Superior temporal gyrus (tissue), 1 donor: ENCODE results near the gene SELENOI.
A peak's percentile ranks its signal among the peaks of the same experiment; 100 is the strongest.
"Not testable (repeated sequence)": the region's sequence is repeated elsewhere in the genome, so short reads cannot be mapped to it uniquely, and the experiment has no call there.

Experiments used
- DNase-seq: peaks from one replicate; pipeline ENCODE4 v3.0.0-alpha.2; 2016; ENCODE audit errors: extremely low spot score

SELENOI gene

GRCh38 chr2:26326514-26326913, 19.4 kb upstream of the SELENOI start:
- no peak for DNase-seq

- no peak for DNase-seq
Observed at GRCh38 chr2:26327291-26328272, 18.4 kb upstream of the SELENOI start.

DNA sequence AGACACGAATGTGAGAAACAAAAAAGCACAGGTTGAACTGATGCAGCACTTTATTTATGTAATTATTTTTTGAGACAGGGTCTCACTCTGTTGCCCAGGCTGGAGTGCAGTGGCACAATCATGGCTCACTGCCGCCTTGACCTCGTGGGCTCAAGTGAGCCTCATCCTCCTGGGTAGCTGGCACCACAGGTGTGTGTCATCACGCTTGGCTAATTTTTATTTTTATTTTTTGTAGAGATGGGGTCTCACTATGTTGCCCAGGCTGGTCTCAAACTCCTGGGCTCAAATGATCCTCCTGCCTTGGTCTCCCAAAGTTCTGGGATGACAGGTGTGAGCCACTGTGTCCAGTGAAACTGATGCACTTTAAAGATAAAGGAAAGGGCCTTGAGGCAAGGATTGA, 16.9 kb upstream of the SELENOI start:
- DNase-seq = not testable (repeated sequence)

- peak; percentile 91 for DNase-seq
Observed at GRCh38 chr2:26330114-26330549, 15.8 kb upstream of the SELENOI start.

DNA sequence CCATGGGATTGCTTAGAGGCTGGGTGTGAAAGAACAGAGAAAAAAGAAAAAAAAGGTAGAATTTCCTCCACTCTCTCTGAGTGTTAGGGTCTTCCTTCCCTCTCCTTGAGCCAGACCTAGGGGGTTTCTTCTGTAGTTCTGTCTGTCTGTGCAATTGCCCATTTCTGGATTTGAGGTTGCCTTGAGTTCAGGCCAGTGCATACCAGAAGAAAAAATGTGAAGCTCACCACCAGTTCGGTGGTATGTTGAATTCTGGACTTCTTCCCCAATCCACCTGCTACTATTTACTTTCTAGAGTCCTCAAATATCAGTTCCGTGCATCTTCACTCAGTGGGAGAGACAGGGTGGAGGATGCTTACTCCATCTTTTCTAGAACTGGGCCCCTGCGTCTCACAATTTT, 15.3 kb upstream of the SELENOI start:
- DNase-seq = no peak

DNA sequence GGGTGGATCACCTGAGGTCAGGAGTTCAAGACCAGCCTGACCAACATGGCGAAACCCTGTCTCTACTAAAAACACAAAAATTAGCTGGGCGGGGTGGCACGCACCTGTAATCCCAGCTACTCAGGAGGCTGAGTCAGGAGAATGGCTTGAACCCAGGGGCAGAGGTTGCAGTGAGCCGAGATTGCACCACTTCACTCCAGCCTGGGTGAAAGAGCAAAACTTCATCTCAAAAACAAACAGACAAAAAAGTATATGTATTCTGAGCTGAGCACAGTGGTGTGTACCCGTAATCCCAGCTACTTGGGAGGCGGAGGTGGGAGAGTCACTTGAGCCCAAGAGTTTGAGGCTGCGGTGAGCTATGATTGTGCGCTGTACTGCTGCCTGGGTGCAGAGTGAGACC, 14.6 kb upstream of the SELENOI start:
- not testable (repeated sequence) for DNase-seq

- DNase-seq = no peak
Observed at GRCh38 chr2:26333293-26333692, 12.7 kb upstream of the SELENOI start.

- no peak for DNase-seq
Observed at GRCh38 chr2:26335231-26335630, 10.7 kb upstream of the SELENOI start.

GRCh38 chr2:26336719-26337118, 9.2 kb upstream of the SELENOI start:
- DNase-seq = no peak

- DNase-seq = no peak
Observed at GRCh38 chr2:26337298-26337697, 8.6 kb upstream of the SELENOI start.

DNA sequence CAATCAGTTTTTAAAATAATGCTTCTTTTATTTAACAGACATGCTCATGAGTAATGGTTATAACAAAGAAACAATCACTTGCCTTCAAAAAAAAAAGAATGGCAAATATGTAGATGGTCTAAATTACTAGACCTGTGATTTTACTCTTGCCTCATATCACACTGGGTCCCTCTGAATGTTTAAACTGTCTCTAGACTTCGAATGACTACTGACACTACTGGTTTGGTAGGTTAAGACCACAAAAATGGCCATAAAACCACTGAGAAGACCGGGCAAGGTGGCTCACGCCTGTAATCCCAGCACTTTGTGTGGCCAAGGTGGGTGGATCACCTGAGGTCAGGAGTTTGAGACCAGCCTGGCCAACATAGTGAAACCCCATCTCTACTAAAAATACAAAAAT, 5.1 kb upstream of the SELENOI start:
- no peak for DNase-seq

DNA sequence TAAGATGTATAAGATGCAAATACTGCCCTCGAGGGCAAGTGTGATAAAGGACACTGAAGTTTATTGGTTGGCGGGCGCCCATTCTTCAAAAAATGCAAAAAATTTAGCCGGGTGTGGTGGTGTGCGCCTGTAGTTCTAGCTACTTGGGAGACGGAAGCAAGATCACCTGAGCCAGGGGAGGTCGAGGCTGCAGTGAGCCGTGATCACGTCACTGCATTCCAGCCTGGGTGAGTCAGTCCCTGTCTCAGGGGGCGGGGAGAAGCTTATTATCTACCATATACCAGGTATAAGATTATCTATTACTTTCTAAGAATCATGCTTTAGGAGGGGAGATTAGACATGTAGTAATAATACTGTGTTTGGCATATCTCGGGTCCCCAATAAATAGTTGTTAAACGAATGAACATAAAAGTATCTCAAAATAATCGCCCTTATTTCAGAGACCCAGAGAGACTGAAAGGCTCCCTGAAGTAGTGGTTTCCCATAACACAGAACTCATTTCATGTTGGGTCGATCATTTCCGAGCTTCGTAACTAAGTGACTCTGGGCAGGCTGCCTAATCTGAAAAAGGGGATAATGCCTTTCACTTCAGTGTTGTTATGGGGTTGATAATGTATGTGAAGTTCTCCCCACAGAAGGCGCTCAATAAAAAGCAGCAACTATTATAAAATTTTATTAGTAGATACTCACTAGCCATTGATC, 1.2 kb upstream of the SELENOI start:
- DNase-seq = no peak

GRCh38 chr2:26345283-26345544, 729 bp upstream of the SELENOI start:
- no peak for DNase-seq

DNA sequence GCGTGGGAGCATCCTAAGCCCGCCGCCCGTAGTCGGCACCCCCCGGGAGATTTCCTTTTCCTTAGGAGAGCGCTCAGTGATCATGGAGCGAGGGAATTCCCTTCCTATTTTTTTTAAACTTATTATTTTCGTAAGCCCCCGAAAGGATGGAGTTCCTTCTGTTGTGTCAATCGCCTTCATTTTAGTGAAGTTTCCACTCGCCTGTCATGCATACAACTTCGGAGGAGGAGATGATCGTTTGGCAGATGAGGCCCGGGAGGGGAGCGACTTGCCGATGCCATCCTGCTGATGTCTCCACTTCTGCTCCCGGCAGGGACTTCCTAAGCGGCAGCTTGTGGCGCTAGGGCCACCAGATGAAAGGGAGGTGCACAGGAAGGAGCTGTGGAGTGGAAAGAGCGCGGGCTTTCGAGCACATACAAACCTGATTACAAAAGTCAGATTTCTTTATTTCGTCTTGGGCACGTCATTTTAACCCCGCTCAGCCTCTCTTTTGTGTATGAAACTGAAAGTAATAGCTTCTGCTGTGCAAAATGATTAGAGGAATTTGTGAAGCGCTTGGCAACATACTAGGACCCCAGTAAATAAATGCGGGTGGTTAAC, 611 bp downstream of the SELENOI start, which contains the start of gene ADGRF3:
Gene ADGRF3 (minus strand): TSS at position 336 of the 600 bp plus-strand sequence. CDS start 555 bp downstream, outside the sequence.
- DNase-seq = peak; percentile 61

GRCh38 chr2:26347286-26347865, 1.4 kb downstream of the SELENOI start:
- DNase-seq = no peak

DNA sequence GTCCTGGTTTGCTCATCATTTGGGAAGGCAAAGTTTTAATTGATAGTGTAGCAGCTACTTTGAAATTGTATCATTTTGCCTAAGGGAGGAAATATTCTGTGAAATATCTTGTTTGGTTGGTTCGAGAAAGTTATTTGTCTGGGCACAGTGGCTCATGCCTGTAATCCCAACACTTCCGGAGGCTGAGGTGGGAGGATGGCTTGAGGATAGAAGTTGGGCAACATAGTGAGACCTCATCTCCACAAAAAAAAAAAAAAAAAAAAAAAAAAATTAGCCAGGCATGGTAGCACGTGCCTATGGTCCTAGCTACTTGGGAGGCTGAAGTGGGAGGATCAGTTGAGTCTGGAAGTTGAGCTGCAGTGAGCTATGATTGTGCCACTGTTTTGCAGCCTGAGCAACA, 3.7 kb downstream of the SELENOI start:
- DNase-seq = no peak

DNA sequence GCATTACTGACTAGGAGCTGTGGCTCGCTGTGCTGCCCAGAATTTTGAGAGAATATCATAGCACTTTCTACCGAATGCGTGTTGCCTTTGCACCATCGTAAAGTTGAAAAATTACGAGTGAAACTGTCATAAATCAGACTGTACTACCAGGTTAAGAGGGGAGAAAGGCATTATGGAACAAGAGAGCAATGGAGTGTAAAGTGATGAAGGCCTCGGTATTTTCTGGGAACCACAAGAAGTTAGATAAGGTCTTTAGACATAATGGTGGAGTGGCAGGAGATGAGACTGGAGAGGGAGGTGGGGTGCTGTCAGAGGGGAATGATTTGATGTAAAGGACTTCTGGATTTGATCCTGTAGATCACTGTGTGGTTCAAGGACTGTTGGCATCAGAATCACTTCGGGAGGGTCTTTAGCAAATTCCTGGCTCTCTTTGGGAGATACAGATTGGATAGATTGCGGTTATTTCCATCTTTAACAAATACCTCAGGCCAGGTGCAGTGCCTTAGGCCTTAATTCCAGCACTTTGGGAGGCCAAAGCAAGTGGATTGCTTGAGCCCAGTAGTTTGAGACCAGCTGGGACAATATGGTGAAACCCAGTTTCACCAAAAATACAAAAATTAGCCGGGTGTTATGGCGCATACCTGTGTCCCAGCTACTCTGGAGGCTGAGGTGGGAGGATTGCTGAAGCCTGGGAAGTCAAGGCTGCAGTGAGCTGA, 5.6 kb downstream of the SELENOI start:
- DNase-seq = no peak

GRCh38 chr2:26352892-26353291, 6.9 kb downstream of the SELENOI start:
- DNase-seq = no peak

GRCh38 chr2:26354469-26354868, 8.5 kb downstream of the SELENOI start:
- DNase-seq = not testable (repeated sequence)

- peak; percentile 55 for DNase-seq
Observed at GRCh38 chr2:26355038-26355995, 9.4 kb downstream of the SELENOI start.
